ENCODE measurements around the gene NIT1.

Gene NIT1

GRCh38 chr1:161117759-161118581 lies at the start of gene NIT1, which contains the start of gene PFDN2:
Gene NIT1 (plus strand): TSS chr1:161118105. CDS start chr1:161118177, 72 bp downstream.
Gene PFDN2 (minus strand): TSS chr1:161118037. CDS start chr1:161118026, 11 bp downstream.
- H3K9me3 Mint-ChIP-seq = no peaks in the 10 kb centered on the region
- peaks cover 81% of the 10 kb centered on the region for H3K4me1 Mint-ChIP-seq
- no peaks in the 10 kb centered on the region for H3K27me3 Mint-ChIP-seq
- peak within 1 kb of the TSS; percentile 99 for H3K27ac Mint-ChIP-seq
- peak within 1 kb of the TSS; percentile 95 to 98 for H3K4me3 Mint-ChIP-seq
- DNase-seq (peak; percentile 86 to 89), ATAC-seq (peak; percentile 69)

- peak; percentile 44 to 80 for DNase-seq
- Mint-ChIP-seq H3K27me3 (no peaks in the 10 kb centered on the region), H3K9me3 (no peaks in the 10 kb centered on the region), H3K4me1 (peaks cover 83% of the 10 kb centered on the region), H3K4me3 (peak overlapping the region; percentile 83 to 94), H3K27ac (peak overlapping the region; percentile 97 to 99)
- peak; percentile 72 for ATAC-seq
These were observed 49.3 kb upstream of the NIT1 start for GRCh38 chr1:161068306-161069234.

- peak overlapping the region; percentile 83 to 94 for H3K4me3 Mint-ChIP-seq
- H3K9me3 Mint-ChIP-seq = no peaks in the 10 kb centered on the region
- H3K27ac Mint-ChIP-seq = peak overlapping the region; percentile 97 to 99
- peaks cover 83% of the 10 kb centered on the region for H3K4me1 Mint-ChIP-seq
- no peak for DNase-seq
- no peaks in the 10 kb centered on the region for H3K27me3 Mint-ChIP-seq
- ATAC-seq = no peak
These were observed 48.7 kb upstream of the NIT1 start for GRCh38 chr1:161069241-161069640.

GRCh38 chr1:161069731-161070270 lies 48.1 kb upstream of the NIT1 start, which contains the start of gene ARHGAP30:
Gene ARHGAP30 (minus strand): TSS chr1:161069891. CDS start chr1:161069624, 267 bp downstream.
- peaks cover 83% of the 10 kb centered on the region for H3K4me1 Mint-ChIP-seq
- H3K27ac Mint-ChIP-seq = peak within 1 kb of the TSS; percentile 97 to 99
- DNase-seq (peak; percentile 77 to 91), ATAC-seq (peak; percentile 92)
- peak within 1 kb of the TSS; percentile 83 to 94 for H3K4me3 Mint-ChIP-seq
- no peaks in the 10 kb centered on the region for H3K9me3 Mint-ChIP-seq
- H3K27me3 Mint-ChIP-seq = no peaks in the 10 kb centered on the region

- no peak for ATAC-seq
- Mint-ChIP-seq H3K4me1 (peaks cover 77% of the 10 kb centered on the region), H3K27me3 (no peaks in the 10 kb centered on the region), H3K27ac (peak overlapping the region in 1 of 2 donors; percentile 99), H3K9me3 (no peaks in the 10 kb centered on the region), H3K4me3 (no peak overlapping the region)
- no peak for DNase-seq
These were observed 47.1 kb upstream of the NIT1 start for GRCh38 chr1:161070761-161071160.

- peaks cover 65% of the 10 kb centered on the region for H3K4me1 Mint-ChIP-seq
- no peak overlapping the region for H3K4me3 Mint-ChIP-seq
- H3K27me3 Mint-ChIP-seq = no peaks in the 10 kb centered on the region
- H3K9me3 Mint-ChIP-seq = no peaks in the 10 kb centered on the region
- DNase-seq (peak; percentile 41 to 49), ATAC-seq (no peak)
- H3K27ac Mint-ChIP-seq = no peak overlapping the region
These were observed 46.0 kb upstream of the NIT1 start for GRCh38 chr1:161071886-161072371.

GRCh38 chr1:161072751-161073449 lies 45.0 kb upstream of the NIT1 start:
- ATAC-seq (no peak), DNase-seq (no peak)
- H3K4me3 Mint-ChIP-seq = no peak overlapping the region
- peak overlapping the region in 1 of 2 donors; percentile 83 for H3K27ac Mint-ChIP-seq
- H3K4me1 Mint-ChIP-seq = peaks cover 55% of the 10 kb centered on the region
- H3K9me3 Mint-ChIP-seq = no peaks in the 10 kb centered on the region
- H3K27me3 Mint-ChIP-seq = no peaks in the 10 kb centered on the region

- no peak for DNase-seq
- peak overlapping the region in 1 of 2 donors; percentile 83 for H3K27ac Mint-ChIP-seq
- no peak for ATAC-seq
These were observed 44.3 kb upstream of the NIT1 start for GRCh38 chr1:161073474-161074121.

GRCh38 chr1:161074676-161075368 lies 43.1 kb upstream of the NIT1 start:
- no peaks in the 10 kb centered on the region for H3K27me3 Mint-ChIP-seq
- no peak overlapping the region for H3K27ac Mint-ChIP-seq
- no peak for ATAC-seq
- H3K4me1 Mint-ChIP-seq = peaks cover 52% of the 10 kb centered on the region
- no peak overlapping the region for H3K4me3 Mint-ChIP-seq
- no peaks in the 10 kb centered on the region for H3K9me3 Mint-ChIP-seq
- no peak for DNase-seq

More at GRCh38 chr1:161073474-161074121, 44.3 kb upstream of the NIT1 start:
- Mint-ChIP-seq H3K27me3 (no peaks in the 10 kb centered on the region), H3K4me1 (peaks cover 53% of the 10 kb centered on the region), H3K4me3 (no peak overlapping the region), H3K9me3 (no peaks in the 10 kb centered on the region)

GRCh38 chr1:161076410-161076809 lies 41.5 kb upstream of the NIT1 start:
- DNase-seq (no peak), ATAC-seq (no peak)
- H3K27me3 Mint-ChIP-seq = no peaks in the 10 kb centered on the region
- peaks cover 36% of the 10 kb centered on the region for H3K4me1 Mint-ChIP-seq
- H3K9me3 Mint-ChIP-seq = no peaks in the 10 kb centered on the region
- H3K4me3 Mint-ChIP-seq = no peak overlapping the region
- peak overlapping the region in 1 of 2 donors; percentile 80 for H3K27ac Mint-ChIP-seq

- Mint-ChIP-seq H3K27ac (no peak overlapping the region), H3K4me1 (peaks cover 26% of the 10 kb centered on the region), H3K4me3 (no peak overlapping the region), H3K9me3 (no peaks in the 10 kb centered on the region), H3K27me3 (no peaks in the 10 kb centered on the region)
- DNase-seq = no peak
- no peak for ATAC-seq
These were observed 40.5 kb upstream of the NIT1 start for GRCh38 chr1:161077426-161077825.

- peaks cover 5% of the 10 kb centered on the region for H3K4me1 Mint-ChIP-seq
- H3K27ac Mint-ChIP-seq = no peak overlapping the region
- DNase-seq (no peak), ATAC-seq (no peak)
- no peaks in the 10 kb centered on the region for H3K9me3 Mint-ChIP-seq
- H3K4me3 Mint-ChIP-seq = no peak overlapping the region
- no peaks in the 10 kb centered on the region for H3K27me3 Mint-ChIP-seq
These were observed 38.3 kb upstream of the NIT1 start for GRCh38 chr1:161079436-161080110.
